Left ventricle myocardium inferior (tissue), 1 donor: ENCODE measurements around the gene STX7. TPM values are rescaled to one million over a fixed set of nuclear protein-coding genes. Genes with fewer than 3 reads are reported as not detected.

Source experiments
- DNase-seq: peaks from one replicate; pipeline ENCODE4 v3.0.0-alpha.2; 2020
- H3K27ac ChIP-seq: fragments of 200-600 bp; replicated peaks from 2 replicates; pipeline ENCODE4 v1.8.0; 2021
- H3K27me3 ChIP-seq: fragments of 200-600 bp; 2 replicates; pipeline ENCODE4 v1.8.0; 2021; ENCODE audit warnings: low read depth
- H3K36me3 ChIP-seq: fragments of 200-600 bp; 2 replicates; pipeline ENCODE4 v1.8.0; 2021
- H3K4me1 ChIP-seq: fragments of 200-600 bp; 2 replicates; pipeline ENCODE4 v1.8.0; 2021
- H3K4me3 ChIP-seq: fragments of 200-600 bp; 2 replicates; pipeline ENCODE4 v1.8.0; 2021; ENCODE audit warnings: mild to moderate bottlenecking, moderate library complexity
- H3K9me3 ChIP-seq: fragments of 200-600 bp; replicated peaks from 2 replicates; pipeline ENCODE4 v1.8.0; 2021
- intact Hi-C: fragments of 100-400 bp; cut with micrococcal nuclease; formaldehyde crosslinking; loops from one replicate; pipeline ENCODE4 v1.11.0; 2022
- total RNA-seq: library from RNA; stranded (reverse); fragmentation: NEBNext Ultra II Directional; extraction: Animal tissue kit (Norgen Biotek cat#: 25700); gene quantifications from one replicate; pipeline ENCODE4 v1.2.1, GENCODE V29; 2021
- TF ChIP-seq, protein P1 (sequence below): fragments of 200-600 bp; IDR thresholded peaks from 2 replicates; pipeline ENCODE4 v1.8.0; 2021; ENCODE audit warnings: antibody characterized with exemption, mild to moderate bottlenecking, borderline replicate concordance
- donor health status: DM: no; HTN: yes; CAD: no; lungs with severe emphysema.

The STX7 gene
- total RNA-seq, 1 donor from 2014 or later: 48.4 TPM

DNA sequence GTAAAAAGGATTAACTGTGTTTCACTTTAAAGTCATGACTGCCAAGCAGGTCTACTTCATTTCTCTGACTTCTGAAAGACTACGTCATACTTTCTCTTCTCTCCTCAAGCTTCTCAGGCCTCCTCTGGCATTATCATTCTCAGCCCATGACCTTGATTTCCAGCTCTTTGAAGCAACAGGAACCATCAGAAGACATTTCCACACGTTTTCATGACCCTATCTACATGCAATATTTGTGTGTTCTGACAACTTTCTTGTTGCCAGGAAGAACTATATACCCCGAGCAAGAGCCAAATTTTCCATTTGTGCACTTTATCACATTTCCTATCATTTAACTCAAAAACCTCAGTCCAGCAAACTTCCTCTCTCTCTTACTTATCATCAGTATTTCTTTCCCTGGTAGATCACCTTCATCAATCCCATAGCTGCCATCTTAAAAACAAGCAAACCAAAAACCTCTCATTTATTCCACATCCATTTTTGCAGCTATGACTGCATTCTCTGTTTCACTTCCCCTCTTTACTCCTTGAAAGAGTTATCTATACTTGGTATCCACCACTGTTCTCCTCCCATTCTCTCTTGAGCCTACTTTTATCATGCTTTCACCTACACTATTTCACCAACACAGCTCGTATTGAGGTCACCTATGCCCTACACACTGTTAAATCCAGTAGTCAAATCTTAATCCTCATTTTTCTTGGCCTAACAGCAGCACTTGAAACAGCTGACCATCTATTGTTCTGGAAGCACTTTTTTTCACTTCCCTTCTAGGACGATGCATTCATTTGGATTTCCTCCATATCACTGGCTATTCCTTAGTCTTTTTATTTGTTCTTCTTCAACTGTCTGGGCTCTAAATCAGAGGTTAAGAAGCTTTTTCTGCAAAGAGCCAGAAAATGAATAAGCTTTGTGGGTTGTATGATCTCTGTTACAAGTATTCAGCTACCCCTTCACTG is 47.1 kb downstream of the STX7 start:
- H3K36me3 ChIP-seq: peaks cover 94% of the 10 kb centered on the region
- no peak for DNase-seq
- TF ChIP-seq, protein P1, sequence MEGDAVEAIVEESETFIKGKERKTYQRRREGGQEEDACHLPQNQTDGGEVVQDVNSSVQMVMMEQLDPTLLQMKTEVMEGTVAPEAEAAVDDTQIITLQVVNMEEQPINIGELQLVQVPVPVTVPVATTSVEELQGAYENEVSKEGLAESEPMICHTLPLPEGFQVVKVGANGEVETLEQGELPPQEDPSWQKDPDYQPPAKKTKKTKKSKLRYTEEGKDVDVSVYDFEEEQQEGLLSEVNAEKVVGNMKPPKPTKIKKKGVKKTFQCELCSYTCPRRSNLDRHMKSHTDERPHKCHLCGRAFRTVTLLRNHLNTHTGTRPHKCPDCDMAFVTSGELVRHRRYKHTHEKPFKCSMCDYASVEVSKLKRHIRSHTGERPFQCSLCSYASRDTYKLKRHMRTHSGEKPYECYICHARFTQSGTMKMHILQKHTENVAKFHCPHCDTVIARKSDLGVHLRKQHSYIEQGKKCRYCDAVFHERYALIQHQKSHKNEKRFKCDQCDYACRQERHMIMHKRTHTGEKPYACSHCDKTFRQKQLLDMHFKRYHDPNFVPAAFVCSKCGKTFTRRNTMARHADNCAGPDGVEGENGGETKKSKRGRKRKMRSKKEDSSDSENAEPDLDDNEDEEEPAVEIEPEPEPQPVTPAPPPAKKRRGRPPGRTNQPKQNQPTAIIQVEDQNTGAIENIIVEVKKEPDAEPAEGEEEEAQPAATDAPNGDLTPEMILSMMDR: no peak
- no peak overlapping the region for H3K27ac ChIP-seq
- peaks cover 13% of the 10 kb centered on the region for H3K4me1 ChIP-seq
- H3K27me3 ChIP-seq: no peaks in the 10 kb centered on the region
- intact Hi-C loops: no loop called here
- no peaks in the 10 kb centered on the region for H3K9me3 ChIP-seq
- H3K4me3 ChIP-seq: no peak overlapping the region

DNA sequence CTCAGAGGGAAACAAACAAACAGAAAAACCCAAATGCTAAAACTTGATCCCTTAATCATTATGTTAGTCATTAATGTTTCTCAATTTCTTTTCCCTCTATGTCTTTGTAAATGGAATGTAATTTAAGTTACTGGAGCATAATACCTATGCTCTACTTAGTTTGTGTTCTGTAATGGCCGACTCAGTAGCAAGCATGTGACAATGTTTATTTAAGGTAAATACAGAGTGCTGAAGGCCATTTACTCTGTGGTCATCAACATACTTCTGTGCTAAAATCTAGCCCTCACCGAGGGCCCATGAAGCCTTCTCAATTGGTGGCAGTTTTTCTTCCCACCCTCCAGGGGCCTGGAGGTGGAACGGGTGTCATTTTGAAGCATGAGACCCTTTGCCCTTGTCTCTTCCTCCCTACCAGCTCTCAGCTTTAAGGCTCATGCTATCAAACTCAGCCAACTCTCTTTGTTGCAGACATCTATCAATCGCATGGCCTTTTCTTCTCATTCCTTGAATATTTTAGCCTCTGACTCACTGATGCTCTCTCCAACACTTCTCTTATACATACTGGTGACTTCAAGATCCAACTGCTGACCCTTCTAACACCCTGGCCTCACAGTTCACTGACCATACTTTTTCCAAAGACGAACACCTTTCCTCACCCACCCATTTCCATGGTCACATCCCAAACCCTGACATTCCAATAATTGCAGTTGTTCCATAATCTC is 48.2 kb downstream of the STX7 start:
- no peak for DNase-seq
- Histone ChIP-seq H3K27ac (no peak overlapping the region), H3K9me3 (no peaks in the 10 kb centered on the region), H3K36me3 (peaks cover 94% of the 10 kb centered on the region), H3K4me3 (no peak overlapping the region), H3K27me3 (no peaks in the 10 kb centered on the region), H3K4me1 (peaks cover 13% of the 10 kb centered on the region)
- intact Hi-C loops: no loop called here
- TF ChIP-seq, protein P1: no peak

DNA sequence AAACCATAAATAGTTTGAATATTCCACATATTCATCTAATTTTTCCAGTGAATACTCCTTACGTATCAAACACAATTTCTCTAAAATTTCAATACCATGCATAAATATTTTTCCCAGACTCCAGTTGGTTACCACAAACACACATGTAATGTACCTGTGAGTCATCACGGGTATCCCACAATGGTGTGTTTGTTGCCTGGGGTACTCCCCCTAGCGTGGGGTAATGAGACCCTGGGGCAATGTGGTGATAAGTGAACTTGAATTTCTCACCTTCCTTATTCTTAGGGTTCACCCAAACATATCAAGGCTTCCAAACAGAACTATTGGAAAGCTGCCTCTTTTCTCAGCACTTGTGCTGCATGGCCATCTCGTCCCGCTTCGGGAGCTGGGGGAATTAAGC is 51.0 kb downstream of the STX7 start:
- H3K4me1 ChIP-seq: peaks cover 10% of the 10 kb centered on the region
- no peak for DNase-seq
- H3K9me3 ChIP-seq: no peaks in the 10 kb centered on the region
- intact Hi-C loops: no loop called here
- H3K27me3 ChIP-seq: no peaks in the 10 kb centered on the region
- H3K36me3 ChIP-seq: peaks cover 94% of the 10 kb centered on the region
- no peak overlapping the region for H3K27ac ChIP-seq
- TF ChIP-seq, protein P1: no peak
- H3K4me3 ChIP-seq: no peak overlapping the region

DNA sequence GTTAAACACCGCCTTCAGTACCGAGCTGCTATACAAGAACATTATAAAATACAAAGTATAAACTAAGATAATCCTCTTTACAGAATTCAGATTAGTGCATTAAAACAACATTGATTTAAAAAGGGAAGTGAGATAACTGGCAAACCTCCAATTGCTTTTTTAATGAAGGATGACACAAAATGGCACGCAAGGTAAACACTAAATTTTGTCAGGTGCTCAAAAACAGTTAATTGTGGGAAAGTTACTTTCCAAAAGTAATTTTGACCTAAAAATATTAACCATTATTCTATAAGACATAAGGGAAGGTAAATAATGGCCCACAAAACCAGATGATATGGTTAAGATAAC is 53.3 kb downstream of the STX7 start:
- Histone ChIP-seq H3K36me3 (peaks cover 93% of the 10 kb centered on the region), H3K9me3 (no peaks in the 10 kb centered on the region), H3K27ac (no peak overlapping the region), H3K4me1 (no peaks in the 10 kb centered on the region), H3K27me3 (no peaks in the 10 kb centered on the region), H3K4me3 (no peak overlapping the region)
- TF ChIP-seq, protein P1: no peak
- no peak for DNase-seq
- intact Hi-C loops: no loop called here

DNA sequence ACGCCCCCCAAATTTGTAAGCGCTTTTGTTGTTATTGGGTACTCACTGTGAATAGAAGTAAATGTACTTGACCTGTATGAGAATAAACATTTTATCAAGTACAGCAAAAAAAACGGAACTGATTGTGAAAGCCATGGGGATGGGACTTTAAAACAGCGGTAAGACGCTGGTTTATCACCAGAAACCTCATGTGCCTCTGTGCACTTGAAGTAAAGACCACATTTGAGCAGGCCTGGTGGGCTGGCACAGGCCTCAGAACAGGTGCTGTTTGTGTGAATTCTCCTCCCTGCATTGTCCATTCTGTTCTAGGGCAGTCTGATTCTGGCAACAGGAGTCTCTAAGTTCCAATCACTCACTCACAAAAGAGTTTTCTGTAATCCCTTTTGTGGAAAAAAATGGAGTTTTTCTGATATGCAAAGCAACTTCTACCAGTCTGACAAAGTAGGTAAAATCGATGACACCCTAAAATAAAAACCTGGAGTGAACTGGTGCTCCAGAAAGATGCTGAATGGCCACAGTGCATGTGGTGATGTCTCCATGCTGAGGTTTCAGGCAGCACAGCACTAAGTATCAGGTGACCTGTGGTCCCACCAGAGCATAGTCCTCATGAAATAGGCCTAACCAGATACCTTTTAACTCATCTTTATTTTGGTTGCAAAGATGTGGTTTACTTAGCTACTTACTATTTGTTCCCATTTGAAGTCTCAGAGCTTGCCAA is 53.9 kb downstream of the STX7 start:
- H3K4me1 ChIP-seq: no peaks in the 10 kb centered on the region
- no peak overlapping the region for H3K4me3 ChIP-seq
- H3K36me3 ChIP-seq: peaks cover 87% of the 10 kb centered on the region
- intact Hi-C loops: no loop called here
- H3K27ac ChIP-seq: no peak overlapping the region
- H3K9me3 ChIP-seq: no peaks in the 10 kb centered on the region
- no peaks in the 10 kb centered on the region for H3K27me3 ChIP-seq
- DNase-seq: no peak
- TF ChIP-seq, protein P1: no peak
